ENCODE results near the gene CLDN1. TPM values are rescaled to one million over a fixed set of nuclear protein-coding genes. Genes with fewer than 3 reads are reported as not detected.

Gene CLDN1
- total and polyA plus RNA-seq, 10 of the 15 experiments (the other 5 are each of a cell fraction or from before 2014, with no cell fraction given) = 3.4 to 22.8 (median 8.5) TPM

DNA sequence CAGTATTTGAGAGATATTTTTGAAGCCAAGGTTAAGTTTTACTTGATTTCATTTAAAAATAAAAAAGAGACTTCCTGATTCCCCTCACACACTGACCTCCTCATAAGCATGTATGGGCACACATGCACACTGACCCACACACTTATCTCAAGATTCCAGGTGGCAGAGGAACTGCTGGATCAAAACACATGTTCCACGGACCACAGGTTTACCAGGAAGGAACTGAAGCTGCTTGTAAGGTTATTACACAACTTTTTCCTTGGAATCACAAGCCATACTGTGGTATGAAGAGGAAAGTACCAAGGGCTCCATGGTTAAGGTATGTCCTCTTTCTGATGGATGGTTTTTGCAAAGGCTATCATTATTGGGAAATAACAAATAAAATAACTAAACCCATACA lies 7.5 kb downstream of the CLDN1 start:
- no TSS peak for BruUV-seq (replicated peaks)

More for the DNA sequence above, 7.5 kb downstream of the CLDN1 start:
- no peaks in the 10 kb centered on the region for H3K36me3 ChIP-seq (ENCODE audit: control insufficient read depth in 2 of 2, insufficient read depth in 2 of 2, low read length in 1 of 2)
- POLR2A ChIA-PET = interaction anchor here (0.6 kb wide), 2 partner anchors 21 to 105 kb away, joined by 3 to 6 read pairs; no protein-coding TSS in a partner anchor
- H3K27ac ChIP-seq (ENCODE audit: control insufficient read depth, insufficient read depth) = no peak overlapping the region
- 0% methylated on average over 1 of the region's 1 CpG for WGBS (ENCODE audit: insufficient coverage, insufficient replicate concordance, low lambda C conversion rate, missing lambda C conversion rate)
- H3K9ac ChIP-seq (ENCODE audit: control insufficient read depth, insufficient read depth, low read length) = no peak overlapping the region
- no peak for FAIRE-seq
- no peaks in the 10 kb centered on the region for H3K4me1 ChIP-seq (ENCODE audit: control insufficient read depth, insufficient read depth, low read length)
- no peak overlapping the region for H3K4me2 ChIP-seq (ENCODE audit: control insufficient read depth, insufficient read depth)
- DNase-seq (ENCODE audit: low read depth, low spot score) = no peak
- no peaks in the 10 kb centered on the region for H3K79me2 ChIP-seq (ENCODE audit: control insufficient read depth, insufficient read depth, low read length)
- TF ChIP-seq ZNF592 (IDR thresholded peaks at IDR 0.05) (no peak), HSF1 (IDR thresholded peaks at IDR 0.05; ENCODE audit: low read depth, low read length) (no peak), RUNX3 (IDR thresholded peaks at IDR 0.05; ENCODE audit: low read length) (no peak), RBBP5 (conservative IDR thresholded peaks at IDR 0.05) (no peak), NFXL1 (IDR thresholded peaks at IDR 0.05; ENCODE audit: borderline replicate concordance) (no peak), BCL11A (IDR thresholded peaks at IDR 0.05; ENCODE audit: low read depth, low read length) (no peak), IKZF2 (IDR thresholded peaks at IDR 0.05) (no peak), HCFC1 (IDR thresholded peaks at IDR 0.05; ENCODE audit: low read length) (no peak), MEF2A (IDR thresholded peaks at IDR 0.05; ENCODE audit: insufficient read depth, low read depth, low read length) (no peak), FOXK2 (IDR thresholded peaks at IDR 0.05) (no peak), PML (IDR thresholded peaks at IDR 0.05; ENCODE audit: low read length) (no peak), CHD2 (IDR thresholded peaks at IDR 0.05; ENCODE audit: borderline replicate concordance, low read depth, low read length) (no peak), POU2F2 (IDR thresholded peaks at IDR 0.05; ENCODE audit: borderline replicate concordance, low read depth, low read length) (no peak)
- TF ChIP-seq, protein P1, sequence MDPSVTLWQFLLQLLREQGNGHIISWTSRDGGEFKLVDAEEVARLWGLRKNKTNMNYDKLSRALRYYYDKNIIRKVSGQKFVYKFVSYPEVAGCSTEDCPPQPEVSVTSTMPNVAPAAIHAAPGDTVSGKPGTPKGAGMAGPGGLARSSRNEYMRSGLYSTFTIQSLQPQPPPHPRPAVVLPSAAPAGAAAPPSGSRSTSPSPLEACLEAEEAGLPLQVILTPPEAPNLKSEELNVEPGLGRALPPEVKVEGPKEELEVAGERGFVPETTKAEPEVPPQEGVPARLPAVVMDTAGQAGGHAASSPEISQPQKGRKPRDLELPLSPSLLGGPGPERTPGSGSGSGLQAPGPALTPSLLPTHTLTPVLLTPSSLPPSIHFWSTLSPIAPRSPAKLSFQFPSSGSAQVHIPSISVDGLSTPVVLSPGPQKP (IDR thresholded peaks at IDR 0.05; ENCODE audit: low read depth, low read length) = no peak
- ATAC-seq = no peak
- 0 out of 4 replicates have a peak, but pooled peaks cover 0 to 3% of the 10 kb centered on the region in 2 experiments for H3K27me3 ChIP-seq (replicated peaks in 1 of 2; ENCODE audit: control insufficient read depth in 2 of 2, insufficient read depth in 2 of 2, low read length in 1 of 2)
- no peak overlapping the region for H3K4me3 ChIP-seq
- CTCF ChIA-PET = interaction anchor here (1.1 to 2.5 kb wide), 3 partner anchors 8 to 90 kb away, joined by 3 to 12 read pairs (median 7); partner anchors contain the start of gene CLDN1
- in situ Hi-C loops (cut with MboI) (no loop called here), intact Hi-C loops (cut with micrococcal nuclease; ENCODE audit: unreplicated experiment) (no loop called here)
- SMC1A ChIA-PET (ENCODE audit: uncharacterized antibody, unreplicated experiment) = interaction anchor here (1.1 to 1.6 kb wide), 2 partner anchors 87 to 110 kb away, joined by 3 to 4 read pairs; no protein-coding TSS in a partner anchor
- RAD21 ChIA-PET (ENCODE audit: unreplicated experiment) = no interaction called here
- no peaks in the 10 kb centered on the region for H3K9me3 ChIP-seq (replicated peaks; ENCODE audit: control insufficient read depth, insufficient read depth, low read length)
- no peak overlapping the region for H2AFZ ChIP-seq (ENCODE audit: control insufficient read depth, low read depth, low read length)
- H4K20me1 ChIP-seq (ENCODE audit: control insufficient read depth, insufficient read depth) = no peaks in the 10 kb centered on the region

Measured in GM12878 (cell line).